ENCODE measurements around the gene SMOC2. TPM values are rescaled to one million over a fixed set of nuclear protein-coding genes. Genes with fewer than 3 reads are reported as not detected.

Gene SMOC2
- total and polyA plus RNA-seq, 2 of the 4 experiments (the other 2 are of a cell fraction): not detected

GRCh38 chr6:168540713-168541291 lies 99.8 kb downstream of the SMOC2 start:
- H3K4ac ChIP-seq (ENCODE audit: low read depth, low read length): no peak overlapping the region
- no peak overlapping the region for H4K5ac ChIP-seq (ENCODE audit: low read depth, low read length)
- H2AK5ac ChIP-seq (ENCODE audit: low read depth, low read length): no peak overlapping the region
- CTCF ChIA-PET: no interaction called here
- H2AK9ac ChIP-seq (replicated peaks; ENCODE audit: low read depth, low read length, poor library complexity): no peak overlapping the region
- H3K27ac ChIP-seq (ENCODE audit: insufficient read depth, low read length): no peak overlapping the region
- in situ Hi-C loops (cut with MboI; ENCODE audit: low sequenced_read_pairs): no loop called here
- no peak overlapping the region for H3K14ac ChIP-seq (replicated peaks; ENCODE audit: low read depth, low read length)
- dilution Hi-C loops (cut with HindIII; ENCODE audit: low sequenced_read_pairs, unreplicated experiment): no loop called here
- H3K4me2 ChIP-seq (ENCODE audit: low read depth, low read length): no peak overlapping the region
- no peaks in the 10 kb centered on the region for H4K20me1 ChIP-seq (ENCODE audit: insufficient read depth, low read length)
- H2BK15ac ChIP-seq (ENCODE audit: low read depth, low read length): no peak overlapping the region
- no peak overlapping the region for H2BK20ac ChIP-seq (ENCODE audit: low read depth, low read length)
- no peak overlapping the region for H2AFZ ChIP-seq (replicated peaks; ENCODE audit: low read length, poor library complexity)
- POLR2A ChIA-PET (ENCODE audit: unreplicated experiment): no interaction called here
- no CpG with 5 or more reads among the region's 15 CpGs for WGBS, 2 experiments (ENCODE audit: extremely low coverage in 2 of 2, insufficient read length in 1 of 2)
- H3K9me1 ChIP-seq (ENCODE audit: insufficient read depth, low read length): no peaks in the 10 kb centered on the region
- intact Hi-C loops (cut with micrococcal nuclease): no loop called here
- H4K91ac ChIP-seq (ENCODE audit: insufficient read depth, low read depth, low read length): no peak overlapping the region
- H3K79me1 ChIP-seq (ENCODE audit: low read depth in 1 of 2, low read length in 2 of 2): no peaks in the 10 kb centered on the region
- no peaks in the 10 kb centered on the region for H3K27me3 ChIP-seq (ENCODE audit: control insufficient read depth, insufficient read depth, low read length)
- no peak for TF ChIP-seq SMC3 (IDR thresholded peaks at IDR 0.05; ENCODE audit: low read depth, low read length)
- H3K56ac ChIP-seq (ENCODE audit: extremely low read depth, insufficient read depth, low read length): no peak overlapping the region
- H3K9ac ChIP-seq (ENCODE audit: low read depth, low read length): no peak overlapping the region
- no peaks in the 10 kb centered on the region for H3K4me1 ChIP-seq (ENCODE audit: control insufficient read depth, insufficient read depth, low read length)
- H4K8ac ChIP-seq (ENCODE audit: low read depth in 2 of 2, low read length in 2 of 2): no peak overlapping the region
- no TSS peak for BruUV-seq (replicated peaks)
- H3K23ac ChIP-seq (ENCODE audit: low read depth, low read length): no peak overlapping the region
- ATAC-seq (ENCODE audit: low read depth) (no peak), DNase-seq (no peak)
- no peak overlapping the region for H3K18ac ChIP-seq (ENCODE audit: low read depth, low read length)
- no peak overlapping the region for H2BK5ac ChIP-seq (ENCODE audit: low read depth, low read length, poor library complexity, severe bottlenecking)
- H2BK120ac ChIP-seq (ENCODE audit: low read depth, low read length): no peak overlapping the region
- peaks cover 52% of the 10 kb centered on the region for H3K9me3 ChIP-seq (ENCODE audit: control insufficient read depth, insufficient read depth, low read length)
- H3K36me3 ChIP-seq (ENCODE audit: control insufficient read depth, insufficient read depth, low read length): no peaks in the 10 kb centered on the region
- no peak overlapping the region for H3K4me3 ChIP-seq (ENCODE audit: insufficient read depth, low read depth, low read length)

Data from IMR-90 (cell line).